Astrocyte (in vitro differentiated cells and primary cell): ENCODE data around the gene NR1H3. TPM values are rescaled to one million over a fixed set of nuclear protein-coding genes. Genes with fewer than 3 reads are reported as not detected.

ENCODE experiments used
- DNase-seq: peaks from one replicate; pipeline ENCODE4 v3.0.0-alpha.2; 2010; ENCODE audit warnings: low read depth
- FAIRE-seq: peaks from 2 replicates; lab custom pipeline; 2011; peaks lifted over from hg19 to GRCh38; lab: Jason Lieb, UNC
- H2AFZ ChIP-seq: 2 replicates; pipeline ENCODE4 v1.6.0; 2012; ENCODE audit warnings: low read depth, low read length, inconsistent platforms
- H3K27ac ChIP-seq: 2 replicates; pipeline ENCODE4 v1.5.1; 2011; ENCODE audit warnings: low read depth, low read length, inconsistent platforms
- H3K27me3 ChIP-seq: 2 replicates; pipeline ENCODE4 v1.6.0; 2011; ENCODE audit warnings: low read length, inconsistent platforms; ENCODE audit not compliant: insufficient read depth
- H3K36me3 ChIP-seq: 2 replicates; pipeline ENCODE4 v1.5.1; 2011; ENCODE audit warnings: low read length, inconsistent platforms; ENCODE audit not compliant: insufficient read depth
- H3K4me1 ChIP-seq: 2 replicates; pipeline ENCODE4 v1.5.1; 2011; ENCODE audit warnings: low read length, inconsistent platforms; ENCODE audit not compliant: insufficient read depth
- H3K4me2 ChIP-seq: 2 replicates; pipeline ENCODE4 v1.6.0; 2012; ENCODE audit warnings: low read length, inconsistent platforms
- H3K4me3 ChIP-seq: 2 replicates; pipeline ENCODE4 v1.5.1; 2011; ENCODE audit warnings: low read depth, mild to moderate bottlenecking, low read length, inconsistent platforms; ENCODE audit not compliant: insufficient read depth
- H3K79me2 ChIP-seq: 2 replicates; pipeline ENCODE4 v1.6.0; 2012; ENCODE audit warnings: mild to moderate bottlenecking, low read length, inconsistent platforms; ENCODE audit not compliant: insufficient read depth
- H3K9ac ChIP-seq: 2 replicates; pipeline ENCODE4 v1.6.0; 2012; ENCODE audit warnings: mild to moderate bottlenecking, low read length, inconsistent platforms
- H3K9me3 ChIP-seq: 2 replicates; pipeline ENCODE4 v1.5.1; 2012; ENCODE audit warnings: low read depth, mild to moderate bottlenecking, low read length, inconsistent platforms; ENCODE audit not compliant: insufficient read depth
- H4K20me1 ChIP-seq: 2 replicates; pipeline ENCODE4 v1.6.0; 2012; ENCODE audit warnings: low read length, inconsistent platforms; ENCODE audit not compliant: insufficient read depth
- H3K27ac Mint-ChIP-seq: one replicate; pipeline ENCODE4 v1.8.0; 2021; ENCODE audit warnings: mild to moderate bottlenecking, mixed read lengths; ENCODE audit not compliant: unreplicated experiment
- H3K27me3 Mint-ChIP-seq: one replicate; pipeline ENCODE4 v1.8.0; 2021; ENCODE audit warnings: low read depth, mixed read lengths; ENCODE audit not compliant: unreplicated experiment
- H3K36me3 Mint-ChIP-seq: one replicate; pipeline ENCODE4 v1.8.0; 2021; ENCODE audit warnings: low read depth, mixed read lengths; ENCODE audit not compliant: unreplicated experiment
- H3K4me1 Mint-ChIP-seq: one replicate; pipeline ENCODE4 v1.8.0; 2021; ENCODE audit warnings: low read depth, mixed read lengths; ENCODE audit not compliant: unreplicated experiment
- H3K4me3 Mint-ChIP-seq: one replicate; pipeline ENCODE4 v1.8.0; 2021; ENCODE audit warnings: mild to moderate bottlenecking, moderate library complexity, mixed read lengths; ENCODE audit not compliant: unreplicated experiment
- H3K9me3 Mint-ChIP-seq: one replicate; pipeline ENCODE4 v1.8.0; 2021; ENCODE audit warnings: mild to moderate bottlenecking, mixed read lengths; ENCODE audit not compliant: unreplicated experiment
- EZH2 ChIP-seq: IDR thresholded peaks from 2 replicates; pipeline ENCODE4 v1.6.1; 2012; ENCODE audit warnings: mild to moderate bottlenecking, low read length, inconsistent platforms; ENCODE audit not compliant: insufficient read depth
- total RNA-seq: library from RNA; stranded (reverse); gene quantifications from 2 replicates; pipeline ENCODE4 v1.2.1, GENCODE V29; 2021
- TF ChIP-seq, protein P1 (sequence below): IDR thresholded peaks from 2 replicates; pipeline ENCODE4 v1.5.1; 2011; ENCODE audit warnings: low read depth, mild to moderate bottlenecking, inconsistent platforms, low read length, moderate library complexity; ENCODE audit not compliant: insufficient read depth

Gene NR1H3
- total RNA-seq, 1 donor from 2014 or later, result 11.2 TPM

GRCh38 chr11:47225552-47226400, 32.0 kb upstream of the NR1H3 start:
- peaks cover 7% of the 10 kb centered on the region for H3K36me3 ChIP-seq
- Mint-ChIP-seq H3K27ac (no peak overlapping the region), H3K27me3 (no peaks in the 10 kb centered on the region), H3K36me3 (peaks cover 6% of the 10 kb centered on the region), H3K4me3 (no peak overlapping the region), H3K4me1 (peaks cover under 1% of the 10 kb centered on the region), H3K9me3 (no peaks in the 10 kb centered on the region)
- H2AFZ ChIP-seq, result no peak overlapping the region
- H3K4me2 ChIP-seq, result no peak overlapping the region
- H4K20me1 ChIP-seq, result no peaks in the 10 kb centered on the region
- H3K4me3 ChIP-seq, result no peak overlapping the region
- FAIRE-seq, result no peak
- no peak for DNase-seq
- H3K27me3 ChIP-seq, result no peaks in the 10 kb centered on the region
- peaks cover 4% of the 10 kb centered on the region for H3K4me1 ChIP-seq
- H3K9me3 ChIP-seq, result no peaks in the 10 kb centered on the region
- H3K79me2 ChIP-seq, result no peaks in the 10 kb centered on the region
- TF ChIP-seq, protein P1, sequence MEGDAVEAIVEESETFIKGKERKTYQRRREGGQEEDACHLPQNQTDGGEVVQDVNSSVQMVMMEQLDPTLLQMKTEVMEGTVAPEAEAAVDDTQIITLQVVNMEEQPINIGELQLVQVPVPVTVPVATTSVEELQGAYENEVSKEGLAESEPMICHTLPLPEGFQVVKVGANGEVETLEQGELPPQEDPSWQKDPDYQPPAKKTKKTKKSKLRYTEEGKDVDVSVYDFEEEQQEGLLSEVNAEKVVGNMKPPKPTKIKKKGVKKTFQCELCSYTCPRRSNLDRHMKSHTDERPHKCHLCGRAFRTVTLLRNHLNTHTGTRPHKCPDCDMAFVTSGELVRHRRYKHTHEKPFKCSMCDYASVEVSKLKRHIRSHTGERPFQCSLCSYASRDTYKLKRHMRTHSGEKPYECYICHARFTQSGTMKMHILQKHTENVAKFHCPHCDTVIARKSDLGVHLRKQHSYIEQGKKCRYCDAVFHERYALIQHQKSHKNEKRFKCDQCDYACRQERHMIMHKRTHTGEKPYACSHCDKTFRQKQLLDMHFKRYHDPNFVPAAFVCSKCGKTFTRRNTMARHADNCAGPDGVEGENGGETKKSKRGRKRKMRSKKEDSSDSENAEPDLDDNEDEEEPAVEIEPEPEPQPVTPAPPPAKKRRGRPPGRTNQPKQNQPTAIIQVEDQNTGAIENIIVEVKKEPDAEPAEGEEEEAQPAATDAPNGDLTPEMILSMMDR, result no peak
- no peak for TF ChIP-seq EZH2
- H3K27ac ChIP-seq, result no peak overlapping the region
- H3K9ac ChIP-seq, result no peak overlapping the region

DNA sequence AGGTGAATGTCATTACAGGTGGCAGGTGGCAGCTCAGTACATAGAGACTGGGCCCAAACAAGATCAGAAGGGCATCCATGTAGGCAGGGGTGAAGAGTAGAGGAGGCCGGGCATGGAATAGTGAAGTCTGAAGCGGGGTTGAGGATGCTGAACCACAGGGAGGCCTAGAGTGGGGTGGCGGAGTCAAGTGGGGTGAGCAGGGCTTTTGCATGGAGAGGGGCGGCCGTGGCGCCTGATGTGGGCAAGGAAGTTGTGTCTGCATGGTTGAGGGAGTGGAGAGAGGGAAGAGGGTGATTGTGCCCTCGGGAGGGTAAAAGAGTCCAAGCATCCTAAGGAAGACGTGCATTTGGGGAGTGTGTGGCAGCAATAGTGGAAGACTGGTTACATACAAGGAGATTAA, 28.6 kb upstream of the NR1H3 start:
- Mint-ChIP-seq H3K36me3 (peaks cover 8% of the 10 kb centered on the region), H3K9me3 (no peaks in the 10 kb centered on the region), H3K27me3 (no peaks in the 10 kb centered on the region), H3K4me3 (no peak overlapping the region), H3K27ac (peak overlapping the region; percentile 62), H3K4me1 (peaks cover 6% of the 10 kb centered on the region)
- no peak overlapping the region for H3K9ac ChIP-seq
- H3K27ac ChIP-seq, result no peak overlapping the region
- H3K4me1 ChIP-seq, result peaks cover 7% of the 10 kb centered on the region
- H3K36me3 ChIP-seq, result peaks cover 5% of the 10 kb centered on the region
- H3K79me2 ChIP-seq, result no peaks in the 10 kb centered on the region
- H3K4me2 ChIP-seq, result no peak overlapping the region
- TF ChIP-seq, protein P1, result no peak
- no peak for TF ChIP-seq EZH2
- no peaks in the 10 kb centered on the region for H3K9me3 ChIP-seq
- no peak overlapping the region for H3K4me3 ChIP-seq
- FAIRE-seq, result no peak
- H2AFZ ChIP-seq, result no peak overlapping the region
- H3K27me3 ChIP-seq, result no peaks in the 10 kb centered on the region
- H4K20me1 ChIP-seq, result no peaks in the 10 kb centered on the region
- DNase-seq, result no peak

DNA sequence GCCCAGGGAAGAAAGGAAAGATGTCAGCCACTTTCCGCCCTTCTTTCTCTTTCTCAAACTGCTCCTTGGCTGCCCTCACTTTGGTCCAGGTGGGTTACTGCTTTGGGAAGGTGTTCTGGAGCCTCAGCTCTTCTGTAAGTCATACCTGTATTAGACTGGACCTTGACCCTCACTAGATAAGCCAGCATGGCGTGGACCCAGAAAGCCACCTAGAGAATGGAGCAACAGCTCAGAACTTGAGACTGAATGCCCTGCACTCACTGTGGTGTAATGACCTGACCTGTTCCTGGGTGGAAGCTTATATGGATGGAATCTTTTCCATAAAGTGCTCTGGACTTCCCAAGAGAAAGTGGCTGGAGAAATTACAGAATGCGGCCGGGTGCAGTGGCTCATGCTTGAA, 24.7 kb upstream of the NR1H3 start:
- Histone ChIP-seq H2AFZ (no peak overlapping the region), H3K9ac (no peak overlapping the region), H3K9me3 (no peaks in the 10 kb centered on the region), H4K20me1 (no peaks in the 10 kb centered on the region), H3K4me2 (no peak overlapping the region), H3K27ac (no peak overlapping the region), H3K79me2 (no peaks in the 10 kb centered on the region), H3K4me1 (peaks cover 19% of the 10 kb centered on the region), H3K4me3 (no peak overlapping the region), H3K36me3 (peaks cover 7% of the 10 kb centered on the region), H3K27me3 (no peaks in the 10 kb centered on the region)
- DNase-seq (no peak), FAIRE-seq (no peak)
- Mint-ChIP-seq H3K27me3 (no peaks in the 10 kb centered on the region), H3K9me3 (no peaks in the 10 kb centered on the region), H3K4me1 (peaks cover 26% of the 10 kb centered on the region), H3K36me3 (peaks cover 17% of the 10 kb centered on the region), H3K27ac (no peak overlapping the region), H3K4me3 (no peak overlapping the region)
- TF ChIP-seq, protein P1, result no peak
- no peak for TF ChIP-seq EZH2
